ENCODE results near the gene SEL1L3. TPM values are rescaled to one million over a fixed set of nuclear protein-coding genes. Genes with fewer than 3 reads are reported as not detected.

The SEL1L3 gene
- total RNA-seq, 1 donor from 2014 or later: 70.5 TPM

DNA sequence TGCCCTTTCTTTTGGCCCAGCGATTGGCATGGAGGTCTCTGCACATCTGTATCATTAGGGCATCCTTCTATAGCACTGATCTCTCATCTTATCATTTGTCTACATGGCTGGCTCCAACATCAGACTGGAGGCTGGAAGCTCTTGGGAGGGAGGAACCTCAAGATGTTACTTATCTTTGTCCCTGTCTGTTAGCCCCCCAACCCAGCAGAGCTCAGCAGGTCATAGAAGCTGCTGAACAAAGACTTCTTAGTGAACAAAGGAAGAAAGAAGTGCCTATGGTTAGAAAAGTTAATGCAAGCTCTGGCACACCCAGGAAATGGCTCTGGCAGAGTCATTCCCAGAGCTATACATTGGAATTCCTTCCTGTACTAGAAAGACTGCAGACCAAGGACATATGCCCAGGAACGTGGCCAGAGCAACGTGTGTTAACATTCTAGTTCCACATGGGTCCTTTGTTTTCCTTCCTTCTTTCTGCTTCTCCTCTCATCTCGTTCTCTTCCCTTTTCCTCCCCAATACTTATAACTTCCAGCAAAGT lies 74.0 kb downstream of the SEL1L3 start:
- Histone ChIP-seq H3K4me3 (no peak overlapping the region), H3K9me3 (no peaks in the 10 kb centered on the region), H3K27me3 (ENCODE audit: low read depth) (no peaks in the 10 kb centered on the region), H3K27ac (no peak overlapping the region), H3K4me1 (no peaks in the 10 kb centered on the region), H3K36me3 (peaks cover 49% of the 10 kb centered on the region)
- TF ChIP-seq, protein P1, sequence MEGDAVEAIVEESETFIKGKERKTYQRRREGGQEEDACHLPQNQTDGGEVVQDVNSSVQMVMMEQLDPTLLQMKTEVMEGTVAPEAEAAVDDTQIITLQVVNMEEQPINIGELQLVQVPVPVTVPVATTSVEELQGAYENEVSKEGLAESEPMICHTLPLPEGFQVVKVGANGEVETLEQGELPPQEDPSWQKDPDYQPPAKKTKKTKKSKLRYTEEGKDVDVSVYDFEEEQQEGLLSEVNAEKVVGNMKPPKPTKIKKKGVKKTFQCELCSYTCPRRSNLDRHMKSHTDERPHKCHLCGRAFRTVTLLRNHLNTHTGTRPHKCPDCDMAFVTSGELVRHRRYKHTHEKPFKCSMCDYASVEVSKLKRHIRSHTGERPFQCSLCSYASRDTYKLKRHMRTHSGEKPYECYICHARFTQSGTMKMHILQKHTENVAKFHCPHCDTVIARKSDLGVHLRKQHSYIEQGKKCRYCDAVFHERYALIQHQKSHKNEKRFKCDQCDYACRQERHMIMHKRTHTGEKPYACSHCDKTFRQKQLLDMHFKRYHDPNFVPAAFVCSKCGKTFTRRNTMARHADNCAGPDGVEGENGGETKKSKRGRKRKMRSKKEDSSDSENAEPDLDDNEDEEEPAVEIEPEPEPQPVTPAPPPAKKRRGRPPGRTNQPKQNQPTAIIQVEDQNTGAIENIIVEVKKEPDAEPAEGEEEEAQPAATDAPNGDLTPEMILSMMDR (IDR thresholded peaks at IDR 0.05): no peak
- DNase-seq (no peak), ATAC-seq (no peak)
- intact Hi-C loops (cut with DNase I): no loop called here

DNA sequence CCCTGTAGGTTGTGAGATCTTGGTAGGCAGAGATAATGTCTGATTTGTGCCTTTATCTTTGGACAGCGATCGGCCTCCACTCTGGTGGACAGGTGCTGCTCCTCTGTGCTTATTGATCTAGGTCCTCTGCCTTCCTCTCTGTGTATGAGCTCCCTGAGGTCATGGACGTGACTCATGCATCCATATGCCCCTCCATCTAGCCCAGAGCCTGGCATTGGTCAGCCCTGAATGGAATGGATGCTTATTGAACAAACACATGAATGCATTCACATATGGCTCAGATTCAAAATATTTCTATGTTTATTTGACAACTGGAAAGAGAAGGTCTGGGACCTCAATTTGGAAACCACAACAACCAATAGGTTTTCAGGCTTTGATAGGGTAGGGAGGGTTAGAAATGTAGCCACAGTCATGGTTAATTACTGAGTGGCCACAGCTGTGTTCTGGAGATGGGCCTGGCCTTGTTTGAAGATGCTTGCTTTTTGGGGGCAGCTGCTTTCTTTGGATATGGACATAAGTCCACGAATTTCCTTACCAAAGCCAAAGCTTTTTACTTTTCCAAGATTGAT lies 76.2 kb downstream of the SEL1L3 start:
- no peak for DNase-seq
- Histone ChIP-seq H3K4me1 (no peaks in the 10 kb centered on the region), H3K36me3 (peaks cover 55% of the 10 kb centered on the region), H3K9me3 (no peaks in the 10 kb centered on the region), H3K27ac (no peak overlapping the region), H3K4me3 (no peak overlapping the region), H3K27me3 (ENCODE audit: low read depth) (no peaks in the 10 kb centered on the region)
- TF ChIP-seq, protein P1 (IDR thresholded peaks at IDR 0.05): no peak
- intact Hi-C loops (cut with DNase I): no loop called here
- no peak for ATAC-seq

DNA sequence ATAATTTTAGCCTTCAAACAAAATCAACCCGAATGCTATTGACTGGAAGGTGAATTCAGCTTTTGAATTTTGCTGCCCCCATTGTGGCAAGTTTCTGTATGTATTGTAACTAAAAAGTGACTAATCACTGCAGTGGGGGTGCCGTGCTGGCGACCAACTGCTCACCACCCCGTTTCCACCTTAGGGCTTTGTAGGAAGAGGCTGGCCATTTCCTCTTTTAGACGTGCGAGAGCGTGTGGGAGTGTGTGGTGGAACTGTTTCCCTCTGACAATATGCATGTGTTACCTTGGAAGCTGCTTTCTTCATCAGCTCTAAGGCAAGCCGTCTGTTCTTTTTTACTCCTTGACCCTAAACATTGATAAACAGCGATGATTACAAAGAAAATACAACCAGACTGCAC lies 78.8 kb downstream of the SEL1L3 start:
- DNase-seq: no peak
- peaks cover 81% of the 10 kb centered on the region for H3K36me3 ChIP-seq
- TF ChIP-seq, protein P1 (IDR thresholded peaks at IDR 0.05): no peak
- H3K4me3 ChIP-seq: no peak overlapping the region
- intact Hi-C loops (cut with DNase I): no loop called here
- no peaks in the 10 kb centered on the region for H3K27me3 ChIP-seq (ENCODE audit: low read depth)
- no peaks in the 10 kb centered on the region for H3K9me3 ChIP-seq
- H3K27ac ChIP-seq: no peak overlapping the region
- ATAC-seq: peak in 1 of 2 donors; percentile 18
- no peaks in the 10 kb centered on the region for H3K4me1 ChIP-seq

DNA sequence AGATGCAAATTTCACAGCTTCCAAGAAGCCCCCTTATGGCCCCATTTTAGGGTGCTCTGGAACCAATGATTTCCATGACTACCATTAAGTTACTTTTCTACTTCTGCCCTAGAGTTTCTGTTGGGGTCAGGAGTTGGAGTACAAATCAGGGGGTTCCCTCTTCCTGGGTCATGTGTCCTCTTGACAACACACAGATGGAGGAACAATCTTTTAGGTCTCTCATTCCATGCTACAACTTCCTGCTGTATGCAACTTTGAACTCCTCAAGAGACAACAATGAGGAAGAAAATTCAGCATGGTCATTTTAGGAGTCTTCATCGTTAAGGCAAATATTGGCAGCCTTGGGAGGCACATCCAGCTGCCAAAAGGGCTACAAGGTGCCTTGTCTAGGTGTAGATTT lies 79.7 kb downstream of the SEL1L3 start:
- no peaks in the 10 kb centered on the region for H3K9me3 ChIP-seq
- no peak for DNase-seq
- peaks cover 86% of the 10 kb centered on the region for H3K36me3 ChIP-seq
- H3K27me3 ChIP-seq (ENCODE audit: low read depth): no peaks in the 10 kb centered on the region
- no peak overlapping the region for H3K4me3 ChIP-seq
- ATAC-seq: no peak
- no peaks in the 10 kb centered on the region for H3K4me1 ChIP-seq
- H3K27ac ChIP-seq: no peak overlapping the region
- intact Hi-C loops (cut with DNase I): no loop called here
- TF ChIP-seq, protein P1 (IDR thresholded peaks at IDR 0.05): no peak

DNA sequence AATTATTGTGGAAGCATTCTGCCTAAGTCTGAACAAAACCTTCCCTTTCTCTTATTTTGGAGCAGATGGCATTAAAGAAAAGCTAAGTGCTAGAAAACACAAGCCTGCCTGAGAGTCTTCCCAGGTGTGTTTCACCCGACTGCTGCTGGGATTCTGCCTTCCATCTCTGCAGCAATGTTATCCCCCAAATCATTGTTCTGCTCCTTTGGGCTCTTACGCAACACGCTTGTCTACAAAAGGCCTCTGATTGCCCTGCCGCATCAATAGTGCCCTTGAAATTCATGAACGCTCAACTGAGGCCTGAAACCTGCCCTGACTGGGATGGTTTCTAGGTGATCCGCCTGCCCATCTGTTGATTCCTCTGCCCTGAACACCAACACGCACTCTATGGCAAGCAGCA lies 80.3 kb downstream of the SEL1L3 start:
- no peak overlapping the region for H3K27ac ChIP-seq
- H3K36me3 ChIP-seq: peaks cover 88% of the 10 kb centered on the region
- H3K9me3 ChIP-seq: no peaks in the 10 kb centered on the region
- DNase-seq (no peak), ATAC-seq (no peak)
- no peaks in the 10 kb centered on the region for H3K4me1 ChIP-seq
- TF ChIP-seq, protein P1 (IDR thresholded peaks at IDR 0.05): no peak
- no peak overlapping the region for H3K4me3 ChIP-seq
- H3K27me3 ChIP-seq (ENCODE audit: low read depth): no peaks in the 10 kb centered on the region
- intact Hi-C loops (cut with DNase I): no loop called here

Data from lower lobe of right lung (tissue), 2 donors.